WERI-Rb-1 (cell line): ENCODE measurements around the gene ZNF428.

ENCODE experiments used
- DNase-seq: peaks from one replicate; pipeline ENCODE4 v3.0.0-alpha.2; 2020
- H3K27ac ChIP-seq: fragments of 250-450 bp; sonication (Bioruptor Pico); 2 replicates; pipeline ENCODE4 v1.5.1; 2020; ENCODE audit warnings: mild to moderate bottlenecking, moderate library complexity
- H3K27me3 ChIP-seq: fragments of 250-450 bp; sonication (Bioruptor Pico); 2 replicates; pipeline ENCODE4 v1.5.1; 2021; ENCODE audit warnings: mild to moderate bottlenecking, low read depth, moderate library complexity; ENCODE audit not compliant: insufficient read depth, severe bottlenecking
- H3K36me3 ChIP-seq: fragments of 250-450 bp; sonication (Bioruptor Pico); 2 replicates; pipeline ENCODE4 v1.5.1; 2020; ENCODE audit warnings: mild to moderate bottlenecking, moderate library complexity
- H3K4me3 ChIP-seq: 2 replicates; pipeline ENCODE4 v1.5.1; 2011; ENCODE audit warnings: low read depth, mild to moderate bottlenecking, control low read depth, low read length
- H3K9me3 ChIP-seq: fragments of 250-450 bp; sonication (Bioruptor Pico); 2 replicates; pipeline ENCODE4 v1.5.1; 2021; ENCODE audit warnings: mild to moderate bottlenecking, moderate library complexity; ENCODE audit not compliant: severe bottlenecking
- CTCF ChIP-seq: IDR thresholded peaks from 2 replicates; pipeline ENCODE4 v1.5.1; 2011; ENCODE audit warnings: low read depth, mild to moderate bottlenecking, control low read depth, inconsistent platforms, low read length

The ZNF428 gene

DNA sequence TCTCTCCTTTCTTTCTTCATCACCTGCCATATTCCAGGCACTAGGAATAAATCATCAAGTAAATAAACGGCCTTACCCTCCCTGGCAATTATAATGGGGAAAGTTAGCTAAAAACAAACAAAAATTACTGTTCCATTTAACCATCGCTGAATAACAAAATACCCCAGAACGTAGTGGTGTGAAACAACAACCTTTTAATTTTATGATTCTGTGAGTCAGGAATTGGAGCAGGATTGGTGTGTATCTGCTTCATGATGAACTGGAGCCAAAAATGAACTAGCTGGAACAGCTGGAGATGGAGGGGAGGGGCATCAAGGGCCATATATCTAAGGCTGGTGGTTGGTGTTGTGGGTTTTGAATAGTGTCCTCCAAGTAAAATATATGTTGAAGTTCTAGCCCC lies 23.9 kb upstream of the ZNF428 start:
- H3K27ac ChIP-seq = no peak overlapping the region
- TF ChIP-seq CTCF = no peak
- no peaks in the 10 kb centered on the region for H3K27me3 ChIP-seq
- no peak for DNase-seq
- H3K4me3 ChIP-seq = no peak overlapping the region
- no peaks in the 10 kb centered on the region for H3K36me3 ChIP-seq
- H3K9me3 ChIP-seq = no peaks in the 10 kb centered on the region

GRCh38 chr19:43642531-43642930 lies 23.1 kb upstream of the ZNF428 start:
- H3K9me3 ChIP-seq = no peaks in the 10 kb centered on the region
- TF ChIP-seq CTCF = no peak

GRCh38 chr19:43641333-43641732 lies 21.9 kb upstream of the ZNF428 start:
- H3K36me3 ChIP-seq = no peaks in the 10 kb centered on the region

More at GRCh38 chr19:43642531-43642930, 23.1 kb upstream of the ZNF428 start:
- no peak for DNase-seq
- H3K27ac ChIP-seq = no peak overlapping the region
- no peaks in the 10 kb centered on the region for H3K36me3 ChIP-seq
- no peak overlapping the region for H3K4me3 ChIP-seq
- no peaks in the 10 kb centered on the region for H3K27me3 ChIP-seq

DNA sequence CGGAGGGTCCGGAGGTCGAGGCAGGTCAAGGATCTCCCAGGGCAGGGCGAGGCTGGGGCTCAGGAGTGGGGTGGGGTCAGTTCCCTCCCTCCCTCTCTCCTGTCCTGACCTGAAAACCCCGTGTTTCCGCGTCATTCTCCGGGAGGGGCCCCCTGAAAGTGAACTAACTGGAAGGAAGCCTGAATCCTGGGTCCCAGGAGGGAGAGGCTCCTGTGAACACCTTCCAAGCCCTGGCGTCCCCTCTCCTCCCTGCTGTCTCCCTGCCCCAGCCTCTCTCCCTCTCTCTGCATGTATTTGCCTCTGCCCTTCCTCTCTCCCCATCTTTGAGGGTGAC lies 21.0 kb upstream of the ZNF428 start:
- Histone ChIP-seq H3K4me3 (peak overlapping the region; percentile 42), H3K27ac (no peak overlapping the region), H3K36me3 (no peaks in the 10 kb centered on the region), H3K9me3 (no peaks in the 10 kb centered on the region), H3K27me3 (no peaks in the 10 kb centered on the region)
- DNase-seq = no peak
- no peak for TF ChIP-seq CTCF

More at GRCh38 chr19:43641333-43641732, 21.9 kb upstream of the ZNF428 start:
- Histone ChIP-seq H3K4me3 (no peak overlapping the region), H3K27me3 (no peaks in the 10 kb centered on the region), H3K27ac (no peak overlapping the region), H3K9me3 (no peaks in the 10 kb centered on the region)
- no peak for TF ChIP-seq CTCF
- DNase-seq = no peak

DNA sequence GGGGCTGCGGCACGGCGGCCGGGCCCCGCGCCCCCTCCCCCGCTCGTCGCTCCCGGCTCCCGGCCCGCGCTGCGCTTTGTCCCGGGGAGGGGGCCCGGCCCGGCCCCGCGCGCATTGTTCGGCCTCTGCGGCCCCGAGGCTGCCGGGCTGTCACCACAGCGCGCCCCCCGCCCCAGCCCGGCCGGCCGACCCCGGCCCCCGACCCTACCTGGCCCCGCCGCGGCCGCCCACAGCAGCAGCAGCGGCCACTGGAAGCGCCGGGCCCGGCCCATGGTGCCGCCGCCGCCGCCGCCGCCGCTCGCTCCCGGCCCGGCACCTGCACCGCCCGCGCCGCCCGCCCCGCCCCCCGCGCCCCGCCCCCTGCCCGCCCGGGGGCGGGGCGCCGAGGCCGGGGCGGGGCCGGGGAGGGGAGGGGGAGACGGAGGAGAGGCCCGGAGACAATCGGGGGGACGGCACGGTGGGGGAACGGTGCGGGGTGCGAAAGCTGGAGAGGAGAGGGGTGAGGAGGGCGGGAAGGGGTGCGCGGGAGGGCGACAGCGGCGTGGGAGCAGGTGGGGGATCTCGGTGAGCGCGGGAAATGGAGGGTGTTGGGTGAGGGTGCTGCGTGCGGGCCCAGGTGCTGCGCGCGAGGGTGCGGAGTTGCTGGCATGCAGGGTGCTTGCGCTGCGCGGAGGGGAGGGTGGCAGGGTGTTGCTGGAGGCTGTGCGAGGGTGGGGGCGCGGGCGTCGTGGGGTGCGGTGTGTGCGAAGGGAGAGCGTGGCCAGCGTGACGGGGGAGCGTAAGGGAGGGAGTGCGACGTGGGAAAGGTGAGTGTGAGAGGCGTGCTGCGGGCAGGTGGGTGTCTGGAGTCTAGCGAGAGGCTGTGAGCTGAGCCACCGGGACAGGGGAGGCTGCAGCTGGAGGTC lies 20.3 kb upstream of the ZNF428 start, which contains the start of gene CADM4:
CADM4 (minus strand) TSS at position 332 of the 905 bp plus-strand sequence; CDS start at position 272, 60 bp downstream.
- no peak for TF ChIP-seq CTCF
- Histone ChIP-seq H3K36me3 (no peaks in the 10 kb centered on the region), H3K4me3 (peak within 1 kb of the TSS; percentile 53), H3K9me3 (no peaks in the 10 kb centered on the region), H3K27me3 (no peaks in the 10 kb centered on the region), H3K27ac (peak within 1 kb of the TSS; percentile 36; the same call in 1 of the 2 replicates)
- peak; percentile 50 for DNase-seq
